ENCODE measurements around the gene RHEB.

- no peak for TF ChIP-seq CTCF (IDR thresholded peaks at IDR 0.05; ENCODE audit: poor library complexity)
- TF ChIP-seq EZH2 (IDR thresholded peaks at IDR 0.05; ENCODE audit: borderline replicate concordance), result no peak
Observed at GRCh38 chr7:151491859-151492258, 27.8 kb downstream of the RHEB start.

Measured in hepatocyte (in vitro differentiated cells).